ENCODE data around the gene HECW1.

The HECW1 gene

GRCh38 chr7:43143918-43144589 lies 31.6 kb downstream of the HECW1 start:
- TF ChIP-seq CTCF (IDR thresholded peaks at IDR 0.05) = no peak
- Histone ChIP-seq H3K36me3 (no peaks in the 10 kb centered on the region), H3K27me3 (no peaks in the 10 kb centered on the region), H3K4me1 (ENCODE audit: control insufficient read depth in 1 of 2, insufficient read depth in 1 of 2, low read depth in 1 of 2, low read length in 1 of 2) (no peaks in the 10 kb centered on the region), H3K4me3 (ENCODE audit: low read depth in 1 of 2, low read length in 1 of 2) (no peak overlapping the region), H3K9me3 (no peaks in the 10 kb centered on the region), H3K27ac (no peak overlapping the region)

GRCh38 chr7:43148161-43148731 lies 35.8 kb downstream of the HECW1 start:
- H3K4me1 ChIP-seq (ENCODE audit: control insufficient read depth in 1 of 2, insufficient read depth in 1 of 2, low read depth in 1 of 2, low read length in 1 of 2) = no peaks in the 10 kb centered on the region
- no peak for TF ChIP-seq CTCF (IDR thresholded peaks at IDR 0.05)

GRCh38 chr7:43151076-43151475 lies 38.6 kb downstream of the HECW1 start:
- H3K9me3 ChIP-seq = no peaks in the 10 kb centered on the region

More at GRCh38 chr7:43148161-43148731, 35.8 kb downstream of the HECW1 start:
- H3K4me3 ChIP-seq (ENCODE audit: low read depth in 1 of 2, low read length in 1 of 2) = no peak overlapping the region
- H3K27ac ChIP-seq = no peak overlapping the region
- H3K9me3 ChIP-seq = no peaks in the 10 kb centered on the region
- H3K27me3 ChIP-seq = no peaks in the 10 kb centered on the region
- no peaks in the 10 kb centered on the region for H3K36me3 ChIP-seq

GRCh38 chr7:43152696-43153095 lies 40.2 kb downstream of the HECW1 start:
- H3K4me1 ChIP-seq (ENCODE audit: control insufficient read depth in 1 of 2, insufficient read depth in 1 of 2, low read depth in 1 of 2, low read length in 1 of 2) = no peaks in the 10 kb centered on the region
- H3K36me3 ChIP-seq = no peaks in the 10 kb centered on the region
- no peak for TF ChIP-seq CTCF (IDR thresholded peaks at IDR 0.05)
- no peaks in the 10 kb centered on the region for H3K27me3 ChIP-seq
- H3K9me3 ChIP-seq = no peaks in the 10 kb centered on the region
- no peak overlapping the region for H3K4me3 ChIP-seq (ENCODE audit: low read depth in 1 of 2, low read length in 1 of 2)
- H3K27ac ChIP-seq = no peak overlapping the region

More at GRCh38 chr7:43151076-43151475, 38.6 kb downstream of the HECW1 start:
- no peaks in the 10 kb centered on the region for H3K4me1 ChIP-seq (ENCODE audit: control insufficient read depth in 1 of 2, insufficient read depth in 1 of 2, low read depth in 1 of 2, low read length in 1 of 2)
- H3K27ac ChIP-seq = no peak overlapping the region
- no peak for TF ChIP-seq CTCF (IDR thresholded peaks at IDR 0.05)
- no peak overlapping the region for H3K4me3 ChIP-seq (ENCODE audit: low read depth in 1 of 2, low read length in 1 of 2)
- H3K27me3 ChIP-seq = no peaks in the 10 kb centered on the region
- H3K36me3 ChIP-seq = no peaks in the 10 kb centered on the region

GRCh38 chr7:43155636-43156035 lies 43.2 kb downstream of the HECW1 start:
- H3K27ac ChIP-seq = no peak overlapping the region
- no peak overlapping the region for H3K4me3 ChIP-seq (ENCODE audit: low read depth in 1 of 2, low read length in 1 of 2)
- no peak for TF ChIP-seq CTCF (IDR thresholded peaks at IDR 0.05)
- no peaks in the 10 kb centered on the region for H3K36me3 ChIP-seq
- no peaks in the 10 kb centered on the region for H3K9me3 ChIP-seq
- no peaks in the 10 kb centered on the region for H3K27me3 ChIP-seq
- H3K4me1 ChIP-seq (ENCODE audit: control insufficient read depth in 1 of 2, insufficient read depth in 1 of 2, low read depth in 1 of 2, low read length in 1 of 2) = no peaks in the 10 kb centered on the region
